SK-N-SH (cell line): ENCODE measurements around the gene TFB1M. TPM values are rescaled to one million over a fixed set of nuclear protein-coding genes. Genes with fewer than 3 reads are reported as not detected.

Experiments
- CTCF ChIA-PET: fragments of 300-600, 350-600 bp; formaldehyde crosslinking; extraction: SDS; loops from one replicate; lab custom pipeline; 2021; lab: Yijun Ruan, JAX
- POLR2A ChIA-PET: fragments of 350-600 bp; sonication (Branson Sonifier 250); formaldehyde crosslinking; extraction: SDS; loops from one replicate; lab custom pipeline; 2020; ENCODE audit warnings: antibody characterized with exemption, inconsistent platforms; lab: Yijun Ruan, JAX
- DNase-seq: peaks from one replicate; pipeline ENCODE4 v3.0.0; 2012
- H2AFZ ChIP-seq: fragments of 200-600 bp; sonication (generic); 2 replicates; pipeline ENCODE4 v1.8.1; 2016; ENCODE audit warnings: antibody characterized with exemption, mild to moderate bottlenecking, low read depth
- H3F3A ChIP-seq: fragments of 200-600 bp; sonication (generic); replicated peaks from 2 replicates; pipeline ENCODE3; 2016; ENCODE audit warnings: antibody characterized with exemption, mild to moderate bottlenecking; ENCODE audit not compliant: insufficient read depth
- H3K27ac ChIP-seq, 2 experiments: fragments of 200-500 bp in 1 of 2; fragments of 200-600 bp in 1 of 2; sonication (Bioruptor generic) in 1 of 2; sonication (generic), shearing (Covaris generic) in 1 of 2; 2 replicates each; pipeline versions ENCODE4 v1.5.1 to v1.6.1; 2014 to 2016; ENCODE audit warnings: low read depth in 2 of 2, inconsistent platforms in 1 of 2, low read length in 1 of 2, mild to moderate bottlenecking in 1 of 2, mixed read lengths in 1 of 2
- H3K27me3 ChIP-seq: fragments of 200-600 bp; sonication (generic), shearing (Covaris generic); 2 replicates; pipeline ENCODE4 v1.6.1; 2016; ENCODE audit warnings: mixed run types; ENCODE audit not compliant: insufficient read depth
- H3K36me3 ChIP-seq, 2 experiments: fragments of 200-500 bp in 1 of 2; fragments of 200-600 bp in 1 of 2; sonication (Bioruptor generic) in 1 of 2; sonication (generic) in 1 of 2; replicated peaks in 1 of 2; 2 replicates each; pipeline versions ENCODE3 to v1.5.1; 2014 to 2016; ENCODE audit warnings: low read length in 1 of 2, mild to moderate bottlenecking in 1 of 2; ENCODE audit not compliant: insufficient read depth in 2 of 2, control insufficient read depth in 1 of 2
- H3K4me1 ChIP-seq, 2 experiments: fragments of 200-500 bp in 1 of 2; fragments of 200-600 bp in 1 of 2; sonication (Bioruptor generic) in 1 of 2; sonication (generic), shearing (Covaris generic) in 1 of 2; 2 replicates each; pipeline versions ENCODE4 v1.5.1 to v1.6.1; 2014 to 2016; ENCODE audit warnings: low read depth in 1 of 2, low read length in 1 of 2, mixed run types in 1 of 2; ENCODE audit not compliant: insufficient read depth in 2 of 2, control insufficient read depth in 1 of 2
- H3K4me2 ChIP-seq: fragments of 200-600 bp; sonication (generic), shearing (Covaris generic); 2 replicates; pipeline ENCODE4 v1.6.1; 2017; ENCODE audit warnings: mixed run types
- H3K4me3 ChIP-seq, 2 experiments: fragments of 200-500 bp in 1 of 2; fragments of 200-600 bp in 1 of 2; sonication (Bioruptor generic) in 1 of 2; sonication (generic), shearing (Covaris generic) in 1 of 2; 2 replicates each; pipeline versions ENCODE4 v1.5.1 to v1.8.1; 2014 to 2016; ENCODE audit warnings: low read depth in 2 of 2, inconsistent platforms in 1 of 2, low read length in 1 of 2, mild to moderate bottlenecking in 1 of 2, mixed read lengths in 1 of 2, moderate library complexity in 1 of 2
- H3K79me2 ChIP-seq: fragments of 200-600 bp; sonication (generic); 2 replicates; pipeline ENCODE4 v1.8.1; 2017; ENCODE audit warnings: mild to moderate bottlenecking; ENCODE audit not compliant: insufficient read depth
- H3K9ac ChIP-seq: fragments of 200-600 bp; sonication (generic); 2 replicates; pipeline ENCODE4 v1.6.1; 2017; ENCODE audit warnings: mixed run types
- H3K9me2 ChIP-seq: fragments of 200-600 bp; sonication (generic); 2 replicates; pipeline ENCODE4 v1.6.1; 2017; ENCODE audit warnings: mixed run types
- H3K9me3 ChIP-seq: fragments of 200-600 bp; sonication (generic); 2 replicates; pipeline ENCODE4 v1.6.1; 2017; ENCODE audit warnings: mixed run types, mild to moderate bottlenecking, moderate library complexity
- H4K20me1 ChIP-seq: fragments of 200-600 bp; sonication (generic); 2 replicates; pipeline ENCODE4 v1.6.1; 2017; ENCODE audit warnings: mild to moderate bottlenecking, mixed run types; ENCODE audit not compliant: insufficient read depth
- FOXJ3 ChIP-seq: sonication (generic); formaldehyde crosslinking; IDR thresholded peaks from 2 replicates; pipeline ENCODE4 v1.5.1; 2020; ENCODE audit warnings: mild to moderate bottlenecking, missing genetic modification reagents
- GABPA ChIP-seq: IDR thresholded peaks from 2 replicates; pipeline ENCODE4 v1.4.0; 2012; ENCODE audit warnings: low read depth, mild to moderate bottlenecking
- MEF2A ChIP-seq: IDR thresholded peaks from 2 replicates; pipeline ENCODE4 v1.4.0; 2012; ENCODE audit warnings: low read depth, borderline replicate concordance
- YY1 ChIP-seq: IDR thresholded peaks from 2 replicates; pipeline ENCODE4 v1.4.0; 2012; ENCODE audit warnings: low read depth, mild to moderate bottlenecking
- WGBS: methylation state at CpG from one replicate; pipeline ENCODE4 v1.1.6; 2017; ENCODE audit warnings: low lambda C conversion rate; 5-methylcytosine and 5-hydroxymethylcytosine counted together
- polyA plus RNA-seq, 3 experiments: library from polyadenylated mRNA; depleted of rRNA; stranded (reverse); fragments of >200 nt; gene quantifications; 2 replicates each; pipeline ENCODE4 v1.2.3, GENCODE V29; 2012
- TF ChIP-seq, protein P1 (sequence below): IDR thresholded peaks from 2 replicates; pipeline ENCODE4; 2012
- TF ChIP-seq, protein P2 (sequence below): IDR thresholded peaks from 2 replicates; pipeline ENCODE4 v1.6.1; 2012; ENCODE audit warnings: mild to moderate bottlenecking, low read depth, low read length, moderate library complexity
- TF ChIP-seq, protein P3 (sequence below): fragments of 150-350 bp; IDR thresholded peaks from 2 replicates; pipeline ENCODE4 v1.6.1; 2016; ENCODE audit warnings: mild to moderate bottlenecking, low read depth, low read length
- TF ChIP-seq, protein P4 (sequence below): IDR thresholded peaks from 2 replicates; pipeline ENCODE4 v1.4.0; 2012; ENCODE audit warnings: low read depth, borderline replicate concordance

Gene TFB1M
- polyA plus RNA-seq, 1 of the 3 experiments (the other 2 are of a cell fraction), result 28.4 TPM

DNA sequence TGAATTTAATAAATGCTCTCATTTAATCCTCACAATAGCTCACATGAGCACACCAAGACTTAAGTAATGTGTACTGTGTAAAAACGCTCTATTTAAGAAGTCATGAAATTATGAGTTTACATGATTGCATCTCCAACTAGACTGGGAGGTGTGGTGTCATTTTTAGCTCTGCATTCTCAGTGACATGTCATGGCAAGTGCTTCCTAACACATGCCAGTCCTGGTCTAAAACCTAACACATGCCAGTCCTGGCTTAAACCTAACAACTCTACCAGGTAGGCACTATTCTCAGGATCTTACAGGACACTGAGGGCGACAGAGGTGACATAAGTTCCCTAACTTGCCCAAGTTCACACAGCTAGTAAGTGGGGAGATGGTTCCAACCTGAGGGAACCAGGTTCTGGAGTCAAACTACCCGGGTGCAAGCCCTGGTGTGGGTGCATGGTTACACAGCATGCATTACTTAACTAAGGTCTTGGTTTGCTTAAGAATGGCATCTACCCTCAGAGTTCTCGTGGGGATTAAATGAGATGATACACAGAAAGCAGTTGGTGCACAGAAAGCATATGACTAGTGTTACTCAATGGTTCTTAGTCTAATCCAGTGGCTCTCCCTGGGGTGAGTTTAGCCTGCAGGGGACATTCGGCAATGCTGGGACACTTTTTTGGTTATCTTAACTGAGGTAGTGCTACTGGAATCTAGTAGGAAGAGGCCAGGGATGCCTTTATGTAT is 35.8 kb downstream of the TFB1M start:
- H3K79me2 ChIP-seq, result peaks cover 12% of the 10 kb centered on the region; the same call in 1 of the 2 replicates
- peak overlapping the region; percentile 93 to 99; a peak in 3 of 4 replicates for H3K27ac ChIP-seq
- no peaks in the 10 kb centered on the region for H4K20me1 ChIP-seq
- no peaks in the 10 kb centered on the region for H3K9me2 ChIP-seq
- H3K9ac ChIP-seq, result no peak overlapping the region
- H3K4me2 ChIP-seq, result no peak overlapping the region
- peaks cover 37% of the 10 kb centered on the region for H3F3A ChIP-seq
- no peaks in the 10 kb centered on the region for H3K27me3 ChIP-seq
- H3K36me3 ChIP-seq, result peaks cover 32 to 34% of the 10 kb centered on the region in 2 experiments
- H2AFZ ChIP-seq, result no peak overlapping the region
- WGBS, result 97% methylated on average over 4 of the region's 5 CpGs
- DNase-seq, result no peak
- H3K9me3 ChIP-seq, result no peaks in the 10 kb centered on the region
- ChIA-PET POLR2A (no interaction called here), CTCF (interaction anchor here (1.5 to 4.2 kb wide), 3 partner anchors 9 to 36 kb away, joined by 3 to 26 read pairs (median 7); partner anchors contain the start of gene TFB1M)
- peaks cover 26 to 50% of the 10 kb centered on the region in 2 experiments for H3K4me1 ChIP-seq
- no peak overlapping the region for H3K4me3 ChIP-seq
- TF ChIP-seq YY1 (no peak), MEF2A (no peak), FOXJ3 (CRISPR knock-in tag) (no peak), GABPA (no peak)
- TF ChIP-seq, protein P1, sequence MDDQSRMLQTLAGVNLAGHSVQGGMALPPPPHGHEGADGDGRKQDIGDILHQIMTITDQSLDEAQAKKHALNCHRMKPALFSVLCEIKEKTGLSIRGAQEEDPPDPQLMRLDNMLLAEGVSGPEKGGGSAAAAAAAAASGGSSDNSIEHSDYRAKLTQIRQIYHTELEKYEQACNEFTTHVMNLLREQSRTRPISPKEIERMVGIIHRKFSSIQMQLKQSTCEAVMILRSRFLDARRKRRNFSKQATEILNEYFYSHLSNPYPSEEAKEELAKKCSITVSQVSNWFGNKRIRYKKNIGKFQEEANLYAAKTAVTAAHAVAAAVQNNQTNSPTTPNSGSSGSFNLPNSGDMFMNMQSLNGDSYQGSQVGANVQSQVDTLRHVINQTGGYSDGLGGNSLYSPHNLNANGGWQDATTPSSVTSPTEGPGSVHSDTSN, result no peak
- TF ChIP-seq, protein P2, sequence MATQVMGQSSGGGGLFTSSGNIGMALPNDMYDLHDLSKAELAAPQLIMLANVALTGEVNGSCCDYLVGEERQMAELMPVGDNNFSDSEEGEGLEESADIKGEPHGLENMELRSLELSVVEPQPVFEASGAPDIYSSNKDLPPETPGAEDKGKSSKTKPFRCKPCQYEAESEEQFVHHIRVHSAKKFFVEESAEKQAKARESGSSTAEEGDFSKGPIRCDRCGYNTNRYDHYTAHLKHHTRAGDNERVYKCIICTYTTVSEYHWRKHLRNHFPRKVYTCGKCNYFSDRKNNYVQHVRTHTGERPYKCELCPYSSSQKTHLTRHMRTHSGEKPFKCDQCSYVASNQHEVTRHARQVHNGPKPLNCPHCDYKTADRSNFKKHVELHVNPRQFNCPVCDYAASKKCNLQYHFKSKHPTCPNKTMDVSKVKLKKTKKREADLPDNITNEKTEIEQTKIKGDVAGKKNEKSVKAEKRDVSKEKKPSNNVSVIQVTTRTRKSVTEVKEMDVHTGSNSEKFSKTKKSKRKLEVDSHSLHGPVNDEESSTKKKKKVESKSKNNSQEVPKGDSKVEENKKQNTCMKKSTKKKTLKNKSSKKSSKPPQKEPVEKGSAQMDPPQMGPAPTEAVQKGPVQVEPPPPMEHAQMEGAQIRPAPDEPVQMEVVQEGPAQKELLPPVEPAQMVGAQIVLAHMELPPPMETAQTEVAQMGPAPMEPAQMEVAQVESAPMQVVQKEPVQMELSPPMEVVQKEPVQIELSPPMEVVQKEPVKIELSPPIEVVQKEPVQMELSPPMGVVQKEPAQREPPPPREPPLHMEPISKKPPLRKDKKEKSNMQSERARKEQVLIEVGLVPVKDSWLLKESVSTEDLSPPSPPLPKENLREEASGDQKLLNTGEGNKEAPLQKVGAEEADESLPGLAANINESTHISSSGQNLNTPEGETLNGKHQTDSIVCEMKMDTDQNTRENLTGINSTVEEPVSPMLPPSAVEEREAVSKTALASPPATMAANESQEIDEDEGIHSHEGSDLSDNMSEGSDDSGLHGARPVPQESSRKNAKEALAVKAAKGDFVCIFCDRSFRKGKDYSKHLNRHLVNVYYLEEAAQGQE, result no peak
- TF ChIP-seq, protein P3, sequence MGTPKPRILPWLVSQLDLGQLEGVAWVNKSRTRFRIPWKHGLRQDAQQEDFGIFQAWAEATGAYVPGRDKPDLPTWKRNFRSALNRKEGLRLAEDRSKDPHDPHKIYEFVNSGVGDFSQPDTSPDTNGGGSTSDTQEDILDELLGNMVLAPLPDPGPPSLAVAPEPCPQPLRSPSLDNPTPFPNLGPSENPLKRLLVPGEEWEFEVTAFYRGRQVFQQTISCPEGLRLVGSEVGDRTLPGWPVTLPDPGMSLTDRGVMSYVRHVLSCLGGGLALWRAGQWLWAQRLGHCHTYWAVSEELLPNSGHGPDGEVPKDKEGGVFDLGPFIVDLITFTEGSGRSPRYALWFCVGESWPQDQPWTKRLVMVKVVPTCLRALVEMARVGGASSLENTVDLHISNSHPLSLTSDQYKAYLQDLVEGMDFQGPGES, result no peak
- TF ChIP-seq, protein P4, sequence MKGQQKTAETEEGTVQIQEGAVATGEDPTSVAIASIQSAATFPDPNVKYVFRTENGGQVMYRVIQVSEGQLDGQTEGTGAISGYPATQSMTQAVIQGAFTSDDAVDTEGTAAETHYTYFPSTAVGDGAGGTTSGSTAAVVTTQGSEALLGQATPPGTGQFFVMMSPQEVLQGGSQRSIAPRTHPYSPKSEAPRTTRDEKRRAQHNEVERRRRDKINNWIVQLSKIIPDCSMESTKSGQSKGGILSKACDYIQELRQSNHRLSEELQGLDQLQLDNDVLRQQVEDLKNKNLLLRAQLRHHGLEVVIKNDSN, result no peak
